GM12875 (cell line): Measurements from ENCODE around the gene ENPP5.
A peak's percentile ranks its signal among the peaks of the same experiment; 100 is the strongest.
"Not testable (repeated sequence)": the region's sequence is repeated elsewhere in the genome, so short reads cannot be mapped to it uniquely, and the experiment has no call there.

Experiments
- H3K4me3 ChIP-seq: one replicate; pipeline ENCODE4 v1.5.1; 2011; ENCODE audit warnings: low read depth, low read length, control low read depth
- TF ChIP-seq, protein P1 (sequence below): IDR thresholded peaks from 2 replicates; pipeline ENCODE4 v1.5.1; 2011; ENCODE audit warnings: low read depth, mild to moderate bottlenecking, control low read depth, inconsistent platforms, low read length, moderate library complexity, borderline replicate concordance; ENCODE audit not compliant: insufficient read depth

ENPP5 gene

DNA sequence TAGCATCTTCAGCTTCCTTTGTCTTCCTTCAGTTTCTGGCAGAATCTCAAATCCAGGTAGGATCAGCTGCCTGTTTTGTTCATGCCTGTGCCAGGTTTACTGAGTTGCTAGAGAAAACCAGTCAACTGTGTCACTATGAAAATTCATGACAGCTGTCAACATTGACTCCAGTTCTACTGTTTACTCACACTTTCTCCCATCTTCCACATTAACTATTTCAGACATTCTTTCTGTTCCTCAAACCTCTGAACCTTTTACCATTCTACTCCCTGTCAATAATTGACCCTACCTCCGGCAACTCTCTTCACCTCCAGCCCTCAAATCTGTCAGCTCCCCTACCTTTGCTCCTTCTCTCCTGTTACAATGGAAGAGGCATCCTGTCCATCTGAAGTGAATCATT is 32.5 kb downstream of the ENPP5 start:
- TF ChIP-seq, protein P1, sequence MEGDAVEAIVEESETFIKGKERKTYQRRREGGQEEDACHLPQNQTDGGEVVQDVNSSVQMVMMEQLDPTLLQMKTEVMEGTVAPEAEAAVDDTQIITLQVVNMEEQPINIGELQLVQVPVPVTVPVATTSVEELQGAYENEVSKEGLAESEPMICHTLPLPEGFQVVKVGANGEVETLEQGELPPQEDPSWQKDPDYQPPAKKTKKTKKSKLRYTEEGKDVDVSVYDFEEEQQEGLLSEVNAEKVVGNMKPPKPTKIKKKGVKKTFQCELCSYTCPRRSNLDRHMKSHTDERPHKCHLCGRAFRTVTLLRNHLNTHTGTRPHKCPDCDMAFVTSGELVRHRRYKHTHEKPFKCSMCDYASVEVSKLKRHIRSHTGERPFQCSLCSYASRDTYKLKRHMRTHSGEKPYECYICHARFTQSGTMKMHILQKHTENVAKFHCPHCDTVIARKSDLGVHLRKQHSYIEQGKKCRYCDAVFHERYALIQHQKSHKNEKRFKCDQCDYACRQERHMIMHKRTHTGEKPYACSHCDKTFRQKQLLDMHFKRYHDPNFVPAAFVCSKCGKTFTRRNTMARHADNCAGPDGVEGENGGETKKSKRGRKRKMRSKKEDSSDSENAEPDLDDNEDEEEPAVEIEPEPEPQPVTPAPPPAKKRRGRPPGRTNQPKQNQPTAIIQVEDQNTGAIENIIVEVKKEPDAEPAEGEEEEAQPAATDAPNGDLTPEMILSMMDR = no peak
- no peak overlapping the region for H3K4me3 ChIP-seq

DNA sequence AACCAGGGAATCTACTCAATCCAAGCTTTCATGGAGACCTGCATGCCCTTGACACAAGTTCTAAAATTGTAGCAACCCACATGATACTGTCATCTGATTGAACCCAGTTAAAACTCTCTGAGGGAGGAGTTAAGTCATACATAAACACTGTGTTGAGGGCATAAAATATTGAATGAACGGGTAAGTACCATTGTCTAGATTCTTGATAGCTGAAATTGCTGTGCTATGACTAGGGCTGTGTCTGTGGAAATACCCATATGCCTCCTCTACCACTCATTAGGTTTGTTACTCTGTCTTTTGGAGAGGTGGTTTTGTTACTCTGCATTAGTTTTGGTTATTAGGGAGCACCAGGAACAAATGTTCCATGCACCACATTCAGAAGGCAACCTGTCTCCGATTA is 33.4 kb downstream of the ENPP5 start:
- no peak overlapping the region for H3K4me3 ChIP-seq
- TF ChIP-seq, protein P1 = no peak

DNA sequence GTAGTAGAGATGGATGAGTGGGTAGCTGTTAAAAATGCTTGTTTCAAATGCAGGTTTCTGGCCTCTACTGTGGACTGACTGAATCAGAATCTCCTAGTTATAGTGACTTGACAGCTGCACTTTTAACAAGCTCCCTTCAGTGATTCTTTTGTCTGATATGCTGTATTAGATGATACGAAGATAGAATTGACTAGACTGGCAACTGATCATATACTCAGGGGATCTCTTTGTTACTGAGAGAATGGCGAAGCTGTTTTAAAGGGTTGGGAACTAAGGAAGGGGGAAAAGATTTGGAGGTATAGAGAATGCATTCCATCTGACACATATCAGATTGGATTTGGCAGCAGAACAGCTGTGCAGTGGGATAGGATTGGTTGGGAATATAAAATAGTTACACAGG is 33.9 kb downstream of the ENPP5 start:
- TF ChIP-seq, protein P1 = no peak
- no peak overlapping the region for H3K4me3 ChIP-seq

DNA sequence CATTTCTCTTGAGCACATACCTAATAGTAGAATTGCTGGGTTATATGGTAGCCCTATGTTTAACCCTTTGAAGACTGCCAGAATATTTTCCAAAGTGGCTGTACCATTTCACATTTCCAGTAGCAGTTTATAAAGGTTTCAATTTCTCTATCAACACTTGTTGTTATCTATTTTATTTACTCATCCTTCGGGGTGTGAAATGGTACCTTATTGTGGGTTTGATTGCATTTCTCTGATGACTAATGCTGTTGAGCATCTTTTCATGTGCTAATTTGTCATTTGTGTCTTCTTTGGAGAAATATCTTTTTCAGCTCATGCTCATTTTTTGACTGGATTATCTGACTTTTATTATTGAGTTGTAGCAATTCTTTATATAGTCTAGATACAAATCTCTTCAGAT is 35.6 kb downstream of the ENPP5 start:
- no peak overlapping the region for H3K4me3 ChIP-seq
- TF ChIP-seq, protein P1 = no peak

DNA sequence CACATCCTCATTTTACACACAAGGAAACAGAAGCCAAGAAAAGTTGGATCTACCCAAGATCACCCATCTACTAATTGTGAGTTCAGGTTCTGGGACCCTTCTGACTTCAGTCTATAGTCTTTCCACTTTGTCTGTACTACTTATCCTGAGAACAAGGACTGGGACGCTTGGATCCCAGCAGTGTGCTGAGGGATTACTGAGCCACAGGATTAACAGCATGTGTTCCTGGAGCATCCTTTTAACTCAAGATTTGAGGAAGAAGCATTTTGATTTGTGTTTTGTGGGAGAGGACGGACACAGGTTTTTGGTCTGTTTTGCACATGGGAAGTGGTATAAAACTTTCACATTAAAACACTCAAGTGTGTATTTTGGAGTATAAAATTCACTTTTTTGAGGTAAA is 36.6 kb downstream of the ENPP5 start:
- no peak overlapping the region for H3K4me3 ChIP-seq
- TF ChIP-seq, protein P1 = no peak

DNA sequence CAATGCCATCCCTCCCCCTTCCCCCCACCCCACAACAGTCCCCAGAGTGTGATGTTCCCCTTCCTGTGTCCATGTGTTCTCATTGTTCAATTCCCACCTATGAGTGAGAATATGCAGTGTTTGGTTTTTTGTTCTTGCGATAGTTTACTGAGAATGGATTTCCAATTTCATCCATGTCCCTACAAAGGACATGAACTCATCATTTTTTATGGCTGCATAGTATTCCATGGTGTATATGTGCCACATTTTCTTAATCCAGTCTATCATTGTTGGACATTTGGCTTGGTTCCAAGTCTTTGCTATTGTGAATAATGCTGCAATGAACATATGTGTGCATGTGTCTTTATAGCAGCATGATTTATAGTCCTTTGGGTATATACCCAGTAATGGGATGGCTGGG is 39.5 kb downstream of the ENPP5 start:
- not testable (repeated sequence) for H3K4me3 ChIP-seq

DNA sequence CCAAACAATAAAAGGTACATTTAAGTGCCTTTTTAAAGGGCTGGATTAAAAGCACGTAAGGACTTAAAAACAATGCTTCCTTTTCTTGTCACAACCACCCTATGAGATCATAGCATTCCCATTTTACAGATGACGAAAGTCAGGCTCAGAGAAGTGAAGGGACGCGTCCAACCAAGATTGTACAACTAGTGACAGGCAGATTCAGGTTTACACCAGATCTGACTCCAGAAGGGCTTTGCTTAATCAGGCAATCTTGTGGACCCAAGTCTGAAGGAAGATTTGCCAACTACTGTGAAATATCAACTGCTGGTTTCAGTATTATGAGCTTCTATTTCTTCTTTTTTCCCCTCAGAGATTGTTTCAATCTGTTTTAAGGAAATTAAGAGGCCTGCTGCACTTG is 40.1 kb downstream of the ENPP5 start:
- H3K4me3 ChIP-seq = peak overlapping the region; percentile 71

More for the DNA sequence above, 40.1 kb downstream of the ENPP5 start:
- TF ChIP-seq, protein P1 = no peak
